HepG2 (cell line): ENCODE measurements around the gene CHST4. TPM values are rescaled to one million over a fixed set of nuclear protein-coding genes. Genes with fewer than 3 reads are reported as not detected.

ENCODE experiments used
- ARID5B ChIP-seq: IDR thresholded peaks from 2 replicates; pipeline ENCODE4 v1.4.0; 2020; ENCODE audit warnings: mild to moderate bottlenecking, missing genetic modification reagents
- EHMT2 ChIP-seq: fragments of 200-600 bp; sonication (generic); IDR thresholded peaks from 2 replicates; pipeline ENCODE4 v1.7.0; 2017; ENCODE audit warnings: antibody characterized with exemption, low read depth, low read length, borderline replicate concordance
- HES4 ChIP-seq: sonication (generic); formaldehyde crosslinking; IDR thresholded peaks from 2 replicates; pipeline ENCODE4 v1.9.0; 2021; ENCODE audit warnings: mild to moderate bottlenecking, missing genetic modification reagents, borderline replicate concordance
- ZBTB42 ChIP-seq: sonication (generic); formaldehyde crosslinking; IDR thresholded peaks from 2 replicates; pipeline ENCODE4 v1.5.0; 2020; ENCODE audit warnings: mild to moderate bottlenecking, missing genetic modification reagents
- ZNF564 ChIP-seq: sonication (generic); formaldehyde crosslinking; IDR thresholded peaks from 2 replicates; pipeline ENCODE4 v1.8.1; 2023; ENCODE audit warnings: mild to moderate bottlenecking, missing genetic modification reagents
- ZNF574 ChIP-seq: sonication (generic); formaldehyde crosslinking; IDR thresholded peaks from 2 replicates; pipeline ENCODE4 v1.4.0; 2020; ENCODE audit warnings: missing genetic modification reagents
- polyA plus RNA-seq, 8 experiments: library from polyadenylated mRNA; depleted of rRNA in 3 of 8; stranded (reverse) in 7 of 8; unstranded in 1 of 8; fragments of >200 nt; fragmentation: Illumina TruSeq in 4 of 8; extraction: Trizol in 4 of 8; gene quantifications; 2 replicates each; pipeline versions ENCODE4 v1.2.1 to v1.2.3, GENCODE V29; 2011 to 2016; ENCODE audit warnings: low read depth in 4 of 8, missing spikeins in 1 of 8, mixed read lengths in 1 of 8; ENCODE audit not compliant: insufficient read depth in 1 of 8
- total RNA-seq, 5 experiments: library from RNA; depleted of rRNA; stranded (reverse); fragments of >200 nt; fragmentation: Illumina TruSeq; extraction: Trizol; gene quantifications; 2 replicates each; pipeline ENCODE4 v1.2.3, GENCODE V29; 2016; ENCODE audit warnings: low read depth in 1 of 5

Gene CHST4
- total and polyA plus RNA-seq, 2 of the 13 experiments (the other 11 are each of a cell fraction or from before 2014, with no cell fraction given) = not detected

GRCh38 chr16:71484006-71484893 lies 42.0 kb upstream of the CHST4 start (continued):
- TF ChIP-seq ARID5B (peak; percentile 76), ZBTB42 (CRISPR knock-in tag) (no peak), ZNF574 (CRISPR knock-in tag) (peak; percentile 100), EHMT2 (peak; percentile 81; the same call in 1 of the 2 replicates), ZNF564 (CRISPR knock-in tag) (no peak; the same call in 1 of the 2 replicates), HES4 (peak; percentile 39; the same call in 1 of the 2 replicates)
